ENCODE results near the gene ATP6V0A1. TPM values are rescaled to one million over a fixed set of nuclear protein-coding genes. Genes with fewer than 3 reads are reported as not detected.

The ATP6V0A1 gene
- total RNA-seq, 1 experiment from 2014 or later = 82.8 TPM

Small RNAs within 50 kb of the gene (microRNA-seq; reads per million reads assigned to microRNA genes)
- gene MIR5010 = 18.4 reads per million, percentile 56 among the genes with 10 or more reads in this experiment
- not detected for gene MIR548AT

Other genes with a start within 250 kb of the ATP6V0A1 start
- 41.4 and 46.9 TPM in 2 replicates for gene STAT5B, start 182.5 kb upstream of the ATP6V0A1 start, total RNA-seq (2022)
- 2.4 and 3.2 TPM in 2 replicates for gene STAT5A, start 170.4 kb upstream of the ATP6V0A1 start, total RNA-seq (2022)
- 72.1 and 73.7 TPM in 2 replicates for gene STAT3, start 70.4 kb upstream of the ATP6V0A1 start, total RNA-seq (2022)
- 143 and 173 TPM in 2 replicates for gene CAVIN1, start 35.6 kb upstream of the ATP6V0A1 start, total RNA-seq (2022)
- gene NAGLU, start 77.4 kb downstream of the ATP6V0A1 start, total RNA-seq (2022) = 28.7 and 29.2 TPM in 2 replicates
- 2.3 and 4.0 TPM in 2 replicates for gene HSD17B1, start 94.0 kb downstream of the ATP6V0A1 start, total RNA-seq (2022)
- 128 and 138 TPM in 2 replicates for gene COASY, start 103.3 kb downstream of the ATP6V0A1 start, total RNA-seq (2022)
- 37.5 and 41.2 TPM in 2 replicates for gene MLX, start 108.2 kb downstream of the ATP6V0A1 start, total RNA-seq (2022)
- 24.7 and 25.2 TPM in 2 replicates for gene PSMC3IP, start 118.9 kb downstream of the ATP6V0A1 start, total RNA-seq (2022)
- 58.6 and 59.0 TPM in 2 replicates for gene RETREG3, start 150.5 kb downstream of the ATP6V0A1 start, total RNA-seq (2022)
- gene TUBG1, start 150.8 kb downstream of the ATP6V0A1 start, total RNA-seq (2022) = 108 and 112 TPM in 2 replicates
- gene TUBG2, start 200.4 kb downstream of the ATP6V0A1 start, total RNA-seq (2022) = 23.8 and 26.5 TPM in 2 replicates
- 25.3 and 26.2 TPM in 2 replicates for gene PLEKHH3, start 218.1 kb downstream of the ATP6V0A1 start, total RNA-seq (2022)
- 1.6 and 3.2 TPM in 2 replicates for gene CCR10, start 223.0 kb downstream of the ATP6V0A1 start, total RNA-seq (2022)
- gene CNTNAP1, start 223.7 kb downstream of the ATP6V0A1 start, total RNA-seq (2022) = 7.2 and 7.5 TPM in 2 replicates